PFSK-1 (cell line): ENCODE measurements around the gene CLDN20. TPM values are rescaled to one million over a fixed set of nuclear protein-coding genes. Genes with fewer than 3 reads are reported as not detected.

Experiments
- FOXP2 ChIP-seq: optimal IDR thresholded peaks from 2 replicates; pipeline ENCODE3; 2011; ENCODE audit warnings: borderline replicate concordance, control low read depth, inconsistent platforms; ENCODE audit not compliant: insufficient read depth; ENCODE audit errors: extremely low read length, extremely low read depth
- POLR2AphosphoS5 ChIP-seq: IDR thresholded peaks from 2 replicates; pipeline ENCODE4 v1.6.1; 2012; ENCODE audit warnings: low read depth, mild to moderate bottlenecking, control low read depth, low read length, moderate library complexity
- REST ChIP-seq, 2 experiments: IDR thresholded peaks; 2 replicates each; pipeline versions ENCODE4 v1.6.1 to v1.8.0; 2011 to 2012; ENCODE audit warnings: low read depth in 2 of 2, low read length in 2 of 2, control low read depth in 1 of 2, inconsistent platforms in 1 of 2, mild to moderate bottlenecking in 1 of 2, moderate library complexity in 1 of 2; ENCODE audit not compliant: insufficient read depth in 1 of 2
- SIN3A ChIP-seq: IDR thresholded peaks from 2 replicates; pipeline ENCODE4 v1.6.1; 2012; ENCODE audit warnings: mild to moderate bottlenecking, low read length, moderate library complexity, borderline replicate concordance; ENCODE audit not compliant: insufficient read depth
- TAF1 ChIP-seq: IDR thresholded peaks from 2 replicates; pipeline ENCODE4 v1.6.1; 2012; ENCODE audit warnings: low read length, control low read depth, borderline replicate concordance; ENCODE audit not compliant: insufficient read depth
- polyA plus RNA-seq: library from polyadenylated mRNA; unstranded; fragments of >200 nt; gene quantifications from one replicate; pipeline ENCODE4 v1.2.1, GENCODE V29; 2012; ENCODE audit warnings: low read depth, missing spikeins; ENCODE audit not compliant: insufficient read length

The CLDN20 gene
- 0.23 TPM for polyA plus RNA-seq

GRCh38 chr6:155263373-155264063 is at the start of gene CLDN20:
Gene CLDN20, plus strand, starts transcription at chr6:155264013. Its CDS starts 11,707 bp downstream, at chr6:155275720.
- TF ChIP-seq FOXP2, result no peak
- TF ChIP-seq POLR2AphosphoS5, result no peak
- TF ChIP-seq SIN3A, result no peak
- TF ChIP-seq REST (IDR thresholded peaks at IDR 0.05; ENCODE audit: insufficient read depth in 1 of 2, low read depth in 2 of 2, low read length in 2 of 2), result no peak

- TF ChIP-seq POLR2AphosphoS5 (no peak), TAF1 (no peak), SIN3A (no peak), REST (IDR thresholded peaks at IDR 0.05; ENCODE audit: insufficient read depth in 1 of 2, low read depth in 2 of 2, low read length in 2 of 2) (no peak), FOXP2 (no peak)
Observed at GRCh38 chr6:155215906-155216305, 47.9 kb upstream of the CLDN20 start.

- TF ChIP-seq FOXP2 (no peak), REST (IDR thresholded peaks at IDR 0.05; ENCODE audit: insufficient read depth in 1 of 2, low read depth in 2 of 2, low read length in 2 of 2) (no peak), POLR2AphosphoS5 (no peak), TAF1 (no peak), SIN3A (no peak)
Observed at GRCh38 chr6:155216312-155217046, 47.3 kb upstream of the CLDN20 start.

- TF ChIP-seq REST (IDR thresholded peaks at IDR 0.05; ENCODE audit: insufficient read depth in 1 of 2, low read depth in 2 of 2, low read length in 2 of 2), result no peak
- no peak for TF ChIP-seq SIN3A
- no peak for TF ChIP-seq TAF1
- TF ChIP-seq FOXP2, result no peak
- TF ChIP-seq POLR2AphosphoS5, result no peak
Observed at GRCh38 chr6:155219299-155219698, 44.5 kb upstream of the CLDN20 start.
